GM23248 (cell line): ENCODE results near the gene BDH1. TPM values are rescaled to one million over a fixed set of nuclear protein-coding genes. Genes with fewer than 3 reads are reported as not detected.

Experiments
- DNase-seq: peaks from one replicate; pipeline ENCODE4 v3.0.0-alpha.2; 2015
- H2AFZ ChIP-seq: fragments of 200-600 bp; sonication (generic); 2 replicates; pipeline ENCODE4 v1.6.1; 2016; ENCODE audit warnings: antibody characterized with exemption
- H3F3A ChIP-seq: fragments of 200-600 bp; sonication (generic); 2 replicates; pipeline ENCODE4 v1.6.1; 2016; ENCODE audit warnings: mild to moderate bottlenecking, antibody characterized with exemption, mixed run types; ENCODE audit not compliant: insufficient read depth
- H3K27ac ChIP-seq: fragments of 200-600 bp; sonication (generic); 2 replicates; pipeline ENCODE4 v1.5.1; 2016; ENCODE audit warnings: mild to moderate bottlenecking
- H3K27me3 ChIP-seq: fragments of 200-600 bp; sonication (generic); replicated peaks from 2 replicates; pipeline ENCODE4 v1.6.1; 2016; ENCODE audit warnings: mild to moderate bottlenecking; ENCODE audit not compliant: insufficient read depth
- H3K36me3 ChIP-seq: fragments of 200-600 bp; sonication (generic); 2 replicates; pipeline ENCODE4 v1.6.1; 2016; ENCODE audit warnings: low read depth, mild to moderate bottlenecking
- H3K4me1 ChIP-seq: fragments of 200-600 bp; sonication (generic); 2 replicates; pipeline ENCODE4 v1.6.1; 2016; ENCODE audit warnings: mild to moderate bottlenecking; ENCODE audit not compliant: insufficient read depth
- H3K4me2 ChIP-seq: fragments of 200-600 bp; sonication (generic); one replicate; pipeline ENCODE4 v1.6.1; 2016; ENCODE audit warnings: mild to moderate bottlenecking; ENCODE audit not compliant: unreplicated experiment
- H3K4me3 ChIP-seq: fragments of 200-600 bp; sonication (generic); 2 replicates; pipeline ENCODE4 v1.5.1; 2016; ENCODE audit warnings: mild to moderate bottlenecking
- H3K79me2 ChIP-seq: fragments of 200-600 bp; sonication (generic); 2 replicates; pipeline ENCODE4 v1.6.1; 2016; ENCODE audit warnings: mild to moderate bottlenecking; ENCODE audit not compliant: insufficient read depth
- H3K9ac ChIP-seq: fragments of 200-600 bp; sonication (generic); 2 replicates; pipeline ENCODE4 v1.6.1; 2016; ENCODE audit warnings: mild to moderate bottlenecking
- H3K9me2 ChIP-seq: fragments of 200-600 bp; sonication (generic); 2 replicates; pipeline ENCODE4 v1.6.1; 2016; ENCODE audit warnings: mixed run types, mild to moderate bottlenecking, moderate library complexity; ENCODE audit not compliant: insufficient read depth
- H3K9me3 ChIP-seq: fragments of 200-600 bp; sonication (generic); one replicate; pipeline ENCODE4 v1.6.1; 2017; ENCODE audit warnings: low read depth
- H4K20me1 ChIP-seq: fragments of 200-600 bp; sonication (generic); 2 replicates; pipeline ENCODE4 v1.6.0; 2016; ENCODE audit not compliant: insufficient read depth
- EZH2 ChIP-seq: fragments of 200-600 bp; sonication (generic); IDR thresholded peaks from 2 replicates; pipeline ENCODE4 v1.6.1; 2018; ENCODE audit warnings: antibody characterized with exemption, mild to moderate bottlenecking; ENCODE audit not compliant: insufficient read depth, poor library complexity, severe bottlenecking
- EZH2phosphoT487 ChIP-seq: fragments of 200-600 bp; sonication (generic); IDR thresholded peaks from 2 replicates; pipeline ENCODE4 v1.6.1; 2018; ENCODE audit warnings: antibody characterized with exemption, moderate library complexity, mild to moderate bottlenecking, low read depth; ENCODE audit not compliant: insufficient read depth
- WGBS, 2 experiments: methylation state at CpG; one replicate each; pipeline ENCODE4 v1.1.6; 2015 to 2017; ENCODE audit warnings: low lambda C conversion rate in 2 of 2, low coverage in 1 of 2; ENCODE audit errors: missing lambda C conversion rate in 2 of 2; 5-methylcytosine and 5-hydroxymethylcytosine counted together
- in situ Hi-C: fragments of 300-500 bp; cut with MboI; formaldehyde crosslinking; loops from 2 replicates; pipeline ENCODE4 v1.15.0; 2020
- polyA plus RNA-seq: library from polyadenylated mRNA; unstranded; fragments of >200 nt; fragmentation: Nextera tagmentation; extraction: Ambion mirVana; gene quantifications from 2 replicates; pipeline ENCODE4 v1.2.1, GENCODE V29; 2016
- total RNA-seq: library from RNA; depleted of rRNA; stranded (reverse); fragments of >200 nt; shearing (Covaris generic); gene quantifications from 2 replicates; pipeline ENCODE4 v1.2.3, GENCODE V29; 2014

BDH1 gene
- total and polyA plus RNA-seq, 2 experiments from 2014 or later: 2.7 to 3.4 TPM

DNA sequence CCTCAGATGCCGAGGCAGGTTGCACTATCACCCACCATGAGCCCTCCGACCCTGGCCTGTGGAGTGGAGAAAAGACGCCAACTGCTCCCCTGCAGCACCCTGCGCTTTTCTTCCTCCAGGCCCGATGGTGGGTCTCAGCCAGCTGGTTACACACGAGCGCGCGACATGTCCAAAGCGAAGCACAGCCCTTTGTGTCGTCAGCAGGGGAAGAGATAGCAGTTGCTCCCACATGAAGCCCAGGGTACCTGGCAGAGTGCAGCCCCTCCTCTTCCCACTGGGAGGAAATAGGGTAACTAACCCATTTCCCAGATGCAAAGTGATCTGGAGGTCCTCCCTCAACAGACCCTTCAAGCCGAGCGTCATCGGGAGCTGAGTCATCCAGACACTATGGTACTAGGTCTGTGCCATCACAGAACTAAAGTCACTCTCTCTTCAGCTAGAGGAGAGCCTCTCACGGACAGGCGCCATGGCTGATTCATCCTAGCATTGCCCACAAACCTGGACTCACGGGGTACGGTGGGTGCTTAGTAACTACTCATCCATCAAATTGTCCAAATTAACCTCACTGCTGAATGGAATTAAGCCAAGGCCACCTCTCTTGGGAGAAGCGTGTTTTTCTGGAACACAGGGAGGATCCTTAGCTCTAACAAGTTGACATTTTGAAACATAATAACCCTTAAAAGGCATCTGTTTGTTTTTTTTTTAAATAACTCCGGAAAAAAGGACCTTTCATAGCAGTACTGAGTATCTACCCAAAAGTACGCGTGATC is 45.2 kb upstream of the BDH1 start:
- Histone ChIP-seq H4K20me1 (no peaks in the 10 kb centered on the region), H3K9ac (no peak overlapping the region), H3F3A (no peaks in the 10 kb centered on the region), H3K36me3 (no peaks in the 10 kb centered on the region), H3K4me1 (peaks cover 6% of the 10 kb centered on the region; the same call in 1 of the 2 replicates), H3K79me2 (no peaks in the 10 kb centered on the region), H3K27ac (no peak overlapping the region), H3K9me2 (no peaks in the 10 kb centered on the region), H2AFZ (no peak overlapping the region), H3K4me2 (no peak overlapping the region), H3K9me3 (no peaks in the 10 kb centered on the region), H3K27me3 (no peaks in the 10 kb centered on the region), H3K4me3 (no peak overlapping the region)
- DNase-seq: no peak
- in situ Hi-C loops: no loop called here
- 91 to 93% methylated on average over 22 of the region's 22 CpGs for WGBS, 2 experiments
- TF ChIP-seq EZH2phosphoT487 (no peak), EZH2 (no peak)

DNA sequence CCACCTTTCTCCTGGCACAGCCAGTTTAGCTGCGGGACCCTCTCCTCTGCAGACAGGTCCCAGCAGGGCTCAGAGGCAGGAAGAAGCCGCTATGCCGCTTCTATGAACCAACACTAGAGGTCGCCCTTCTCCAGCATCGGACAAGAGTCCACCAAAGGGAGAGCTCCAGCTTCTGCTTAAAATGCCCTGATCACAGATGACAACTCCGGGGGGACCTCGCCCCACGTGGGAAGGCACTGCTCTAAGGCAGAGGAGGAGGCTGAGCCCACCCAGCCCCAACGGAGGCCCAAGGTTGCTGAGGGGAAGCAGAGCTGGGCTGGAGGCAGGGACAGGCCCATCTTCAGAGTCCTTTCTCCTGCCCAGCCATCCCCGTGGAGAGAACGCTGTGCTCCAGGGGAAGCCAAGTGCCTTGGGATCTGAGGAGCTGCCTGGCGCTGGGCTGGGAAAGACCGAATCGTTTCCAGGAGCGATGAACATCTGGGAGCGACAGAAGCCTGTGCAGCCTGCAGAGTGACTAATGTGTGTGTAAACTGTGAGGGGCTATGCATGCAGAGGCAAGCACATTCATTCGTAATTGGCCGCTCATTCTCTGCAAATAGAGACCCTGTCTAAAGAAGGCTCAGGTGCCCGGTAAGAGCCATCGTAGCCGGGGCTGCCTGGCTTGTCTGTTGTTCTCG is 43.5 kb upstream of the BDH1 start:
- Histone ChIP-seq H3K79me2 (no peaks in the 10 kb centered on the region), H3K27ac (no peak overlapping the region), H3K4me3 (peak overlapping the region; percentile 72), H3K4me1 (peaks cover 6% of the 10 kb centered on the region; the same call in 1 of the 2 replicates), H3F3A (no peaks in the 10 kb centered on the region), H3K4me2 (peak overlapping the region; percentile 94), H3K9ac (peak overlapping the region; percentile 66), H2AFZ (peak overlapping the region; percentile 75), H3K9me2 (no peaks in the 10 kb centered on the region), H3K9me3 (no peaks in the 10 kb centered on the region), H3K36me3 (no peaks in the 10 kb centered on the region), H3K27me3 (no peaks in the 10 kb centered on the region), H4K20me1 (no peaks in the 10 kb centered on the region)
- TF ChIP-seq EZH2 (no peak), EZH2phosphoT487 (no peak)
- DNase-seq: peak; percentile 82
- 5 to 8% methylated on average over 18 to 22 of the region's 22 CpGs for WGBS, 2 experiments
- in situ Hi-C loops: no loop called here

DNA sequence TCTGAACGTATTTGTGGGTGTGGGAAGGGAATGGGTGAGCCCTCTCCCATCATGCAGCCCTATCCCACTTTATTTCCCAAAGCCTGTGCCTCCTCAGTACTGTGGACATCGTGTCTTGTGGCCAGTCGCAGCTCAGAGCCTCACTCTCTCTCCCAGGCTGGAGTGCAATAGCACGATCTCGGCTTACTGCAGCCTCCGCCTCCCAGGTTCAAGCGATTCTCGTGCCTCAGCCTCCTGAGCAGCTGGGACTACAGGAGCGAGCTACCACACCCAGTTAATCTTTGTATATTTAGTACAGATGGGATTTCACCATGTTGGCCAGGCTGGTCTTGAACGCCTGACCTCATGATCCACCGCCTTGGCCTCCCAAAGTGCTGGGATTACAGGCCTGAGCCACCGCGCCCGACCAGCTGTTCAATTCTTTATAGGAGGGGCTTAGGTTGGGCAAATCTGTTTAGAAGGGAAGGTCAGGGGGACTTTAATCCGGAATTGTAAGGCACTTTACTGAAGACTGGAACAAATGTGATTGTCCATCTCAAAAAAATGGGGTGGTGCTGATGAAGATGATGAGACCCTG is 42.7 kb upstream of the BDH1 start:
- Histone ChIP-seq H3K9ac (no peak overlapping the region), H3K79me2 (no peaks in the 10 kb centered on the region), H3K36me3 (no peaks in the 10 kb centered on the region), H3K9me2 (no peaks in the 10 kb centered on the region), H3K4me1 (peaks cover 6% of the 10 kb centered on the region; the same call in 1 of the 2 replicates), H3K4me3 (no peak overlapping the region), H3K27me3 (no peaks in the 10 kb centered on the region), H3K27ac (no peak overlapping the region), H2AFZ (no peak overlapping the region), H4K20me1 (no peaks in the 10 kb centered on the region), H3K9me3 (no peaks in the 10 kb centered on the region), H3F3A (no peaks in the 10 kb centered on the region), H3K4me2 (peak overlapping the region; percentile 94)
- in situ Hi-C loops: no loop called here
- DNase-seq: no peak
- 52 to 54% methylated on average over 15 of the region's 15 CpGs for WGBS, 2 experiments
- no peak for TF ChIP-seq EZH2
- no peak for TF ChIP-seq EZH2phosphoT487

DNA sequence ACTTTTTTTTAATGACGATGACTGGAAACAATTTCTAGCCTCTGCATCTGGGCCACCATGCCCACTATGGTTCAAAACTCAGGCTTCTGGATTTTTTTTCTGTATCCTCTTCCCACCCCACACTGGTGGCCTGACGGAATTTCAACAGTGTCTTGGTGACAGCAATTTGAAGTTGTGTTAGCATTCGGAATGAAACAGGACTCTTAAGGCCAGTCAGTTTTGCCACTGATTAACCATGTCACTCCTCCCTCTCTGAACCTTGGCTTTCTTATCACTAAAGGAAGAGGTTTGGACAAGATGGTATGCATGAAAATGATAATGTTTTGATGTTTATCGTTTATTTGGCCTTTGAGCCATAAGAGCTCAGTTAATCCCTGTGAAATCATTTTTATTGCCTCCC is 41.6 kb upstream of the BDH1 start:
- H3K9me3 ChIP-seq: no peaks in the 10 kb centered on the region
- no peaks in the 10 kb centered on the region for H3K9me2 ChIP-seq
- no peaks in the 10 kb centered on the region for H4K20me1 ChIP-seq
- TF ChIP-seq EZH2 (no peak), EZH2phosphoT487 (no peak)
- H3K9ac ChIP-seq: no peak overlapping the region
- WGBS, 2 experiments: 56 to 64% methylated on average over 4 of the region's 4 CpGs
- H3F3A ChIP-seq: no peaks in the 10 kb centered on the region
- no peaks in the 10 kb centered on the region for H3K27me3 ChIP-seq
- H3K4me3 ChIP-seq: no peak overlapping the region
- in situ Hi-C loops: no loop called here
- H3K4me1 ChIP-seq: peaks cover 6% of the 10 kb centered on the region; the same call in 1 of the 2 replicates
- H3K36me3 ChIP-seq: no peaks in the 10 kb centered on the region
- no peak overlapping the region for H2AFZ ChIP-seq
- H3K27ac ChIP-seq: no peak overlapping the region
- H3K79me2 ChIP-seq: no peaks in the 10 kb centered on the region
- DNase-seq: no peak
- no peak overlapping the region for H3K4me2 ChIP-seq
